Thoracic aorta (tissue), 2 donors: ENCODE results near the gene ALDH1L1. TPM values are rescaled to one million over a fixed set of nuclear protein-coding genes. Genes with fewer than 3 reads are reported as not detected.

Source experiments
- ATAC-seq: fragments of 150-250 bp; one replicate; pipeline ENCODE4 v1.8.0; 2017; ENCODE audit warnings: low read depth; ENCODE audit not compliant: insufficient number of reproducible peaks, low FRiP score
- DNase-seq: peaks from one replicate; pipeline ENCODE4 v3.0.0-alpha.2; 2020; ENCODE audit warnings: low spot score
- H3K27ac ChIP-seq, 2 donors: fragments of 200-600 bp; sonication (generic); 1 replicate in 1 of 2; 2 replicates in 1 of 2; pipeline ENCODE4 v1.5.1; 2016; ENCODE audit warnings: mild to moderate bottlenecking in 2 of 2, moderate library complexity in 2 of 2
- H3K27me3 ChIP-seq: fragments of 200-600 bp; sonication (generic); replicated peaks from 2 replicates; pipeline ENCODE4 v1.6.0; 2016; ENCODE audit warnings: mild to moderate bottlenecking; ENCODE audit not compliant: insufficient read depth
- H3K36me3 ChIP-seq: fragments of 200-600 bp; sonication (generic); one replicate; pipeline ENCODE4 v1.5.1; 2016
- H3K4me1 ChIP-seq, 2 donors: fragments of 200-600 bp; sonication (generic); 1 replicate in 1 of 2; 2 replicates in 1 of 2; pipeline versions ENCODE4 v1.5.1 to v1.6.0; 2016; ENCODE audit warnings: low read depth in 2 of 2, mild to moderate bottlenecking in 1 of 2; ENCODE audit not compliant: control insufficient read depth in 1 of 2
- H3K4me3 ChIP-seq: fragments of 200-600 bp; sonication (generic); 2 replicates; pipeline ENCODE4 v1.5.1; 2016; ENCODE audit warnings: mild to moderate bottlenecking
- H3K9me3 ChIP-seq: fragments of 200-600 bp; sonication (generic); 2 replicates; pipeline ENCODE4 v1.5.1; 2016
- total RNA-seq, 2 donors: library from RNA; depleted of rRNA; stranded (reverse); fragments of >200 nt; gene quantifications; one replicate each; pipeline versions ENCODE4 v1.1.0 to v1.2.3, GENCODE V29; 2016
- TF ChIP-seq, protein P1 (sequence below): fragments of 200-600 bp; sonication (generic); IDR thresholded peaks from one replicate; pipeline ENCODE4 v1.5.1; 2019; ENCODE audit warnings: antibody characterized with exemption

The ALDH1L1 gene
- total RNA-seq, 2 donors from 2014 or later: 50.2 to 62.5 TPM

DNA sequence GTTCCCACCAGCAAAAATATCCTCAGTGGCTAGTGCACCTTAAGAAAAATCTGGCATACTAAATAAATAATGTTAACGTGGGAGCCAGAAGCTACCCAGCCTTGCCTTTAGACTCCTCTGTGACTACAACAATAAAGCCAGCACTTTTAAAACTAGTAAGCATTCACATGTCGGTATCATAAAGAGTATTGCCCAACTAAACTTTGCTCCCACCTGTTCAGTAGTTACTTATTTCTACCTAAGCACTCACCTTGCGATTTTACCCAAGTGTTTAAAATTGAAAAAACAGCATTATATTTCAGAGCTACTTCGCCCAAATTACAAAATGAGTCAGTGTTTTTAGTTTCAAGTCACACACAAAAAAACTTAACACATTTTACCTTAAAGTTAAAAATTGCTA is 12.8 kb downstream of the ALDH1L1 start:
- ATAC-seq: no peak
- H3K4me3 ChIP-seq: no peak overlapping the region
- TF ChIP-seq, protein P1, sequence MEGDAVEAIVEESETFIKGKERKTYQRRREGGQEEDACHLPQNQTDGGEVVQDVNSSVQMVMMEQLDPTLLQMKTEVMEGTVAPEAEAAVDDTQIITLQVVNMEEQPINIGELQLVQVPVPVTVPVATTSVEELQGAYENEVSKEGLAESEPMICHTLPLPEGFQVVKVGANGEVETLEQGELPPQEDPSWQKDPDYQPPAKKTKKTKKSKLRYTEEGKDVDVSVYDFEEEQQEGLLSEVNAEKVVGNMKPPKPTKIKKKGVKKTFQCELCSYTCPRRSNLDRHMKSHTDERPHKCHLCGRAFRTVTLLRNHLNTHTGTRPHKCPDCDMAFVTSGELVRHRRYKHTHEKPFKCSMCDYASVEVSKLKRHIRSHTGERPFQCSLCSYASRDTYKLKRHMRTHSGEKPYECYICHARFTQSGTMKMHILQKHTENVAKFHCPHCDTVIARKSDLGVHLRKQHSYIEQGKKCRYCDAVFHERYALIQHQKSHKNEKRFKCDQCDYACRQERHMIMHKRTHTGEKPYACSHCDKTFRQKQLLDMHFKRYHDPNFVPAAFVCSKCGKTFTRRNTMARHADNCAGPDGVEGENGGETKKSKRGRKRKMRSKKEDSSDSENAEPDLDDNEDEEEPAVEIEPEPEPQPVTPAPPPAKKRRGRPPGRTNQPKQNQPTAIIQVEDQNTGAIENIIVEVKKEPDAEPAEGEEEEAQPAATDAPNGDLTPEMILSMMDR: no peak

DNA sequence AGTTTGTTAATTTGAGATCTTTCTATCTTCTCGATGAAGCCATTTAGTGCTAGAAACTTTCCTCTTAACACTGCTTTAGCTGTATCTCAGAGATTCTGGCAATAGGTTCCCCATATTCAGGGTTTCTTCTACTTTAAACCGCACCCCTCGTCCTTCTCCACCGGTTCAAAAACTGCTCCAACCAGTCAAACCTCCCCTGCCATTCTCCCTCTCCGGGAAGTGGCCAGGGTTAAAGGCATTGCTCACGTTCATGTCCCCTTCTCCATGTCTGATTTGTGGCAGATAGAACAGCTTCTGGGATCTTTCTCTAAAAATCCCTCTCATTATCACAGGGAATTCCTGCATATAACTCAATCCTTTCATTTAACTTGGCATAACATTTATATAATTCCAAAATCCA is 14.4 kb downstream of the ALDH1L1 start:
- Histone ChIP-seq H3K4me3 (no peak overlapping the region), H3K27me3 (no peaks in the 10 kb centered on the region), H3K27ac (no peak overlapping the region), H3K9me3 (no peaks in the 10 kb centered on the region), H3K36me3 (no peaks in the 10 kb centered on the region), H3K4me1 (no peaks in the 10 kb centered on the region)
- TF ChIP-seq, protein P1: no peak
- ATAC-seq: no peak
- no peak for DNase-seq

More for the DNA sequence above, 12.8 kb downstream of the ALDH1L1 start:
- Histone ChIP-seq H3K4me1 (no peaks in the 10 kb centered on the region), H3K27ac (no peak overlapping the region), H3K27me3 (no peaks in the 10 kb centered on the region), H3K36me3 (no peaks in the 10 kb centered on the region), H3K9me3 (no peaks in the 10 kb centered on the region)
- no peak for DNase-seq

DNA sequence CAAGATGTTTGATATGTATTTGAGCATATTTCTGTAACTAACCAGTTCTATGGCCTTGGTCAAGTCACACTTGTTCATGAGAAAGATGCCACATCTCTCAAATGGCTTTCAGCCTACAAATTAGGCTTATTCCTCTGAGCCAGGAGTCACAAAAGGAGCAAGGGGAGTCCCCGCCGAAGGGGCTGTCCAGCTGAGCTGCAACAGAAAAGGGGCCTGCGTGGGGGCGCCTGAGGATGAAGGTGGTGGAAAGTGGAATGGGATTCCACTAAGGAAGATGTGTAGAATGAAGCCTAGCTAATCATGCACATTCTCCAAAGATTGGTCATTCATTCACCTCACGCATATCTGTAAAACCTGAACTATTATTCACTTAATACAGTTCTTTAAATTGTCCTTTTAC is 19.1 kb downstream of the ALDH1L1 start:
- no peaks in the 10 kb centered on the region for H3K4me1 ChIP-seq
- no peak overlapping the region for H3K4me3 ChIP-seq
- TF ChIP-seq, protein P1: no peak
- H3K9me3 ChIP-seq: no peaks in the 10 kb centered on the region
- H3K27ac ChIP-seq: no peak overlapping the region
- DNase-seq: no peak
- ATAC-seq: no peak
- H3K36me3 ChIP-seq: peaks cover 11% of the 10 kb centered on the region
- H3K27me3 ChIP-seq: no peaks in the 10 kb centered on the region

DNA sequence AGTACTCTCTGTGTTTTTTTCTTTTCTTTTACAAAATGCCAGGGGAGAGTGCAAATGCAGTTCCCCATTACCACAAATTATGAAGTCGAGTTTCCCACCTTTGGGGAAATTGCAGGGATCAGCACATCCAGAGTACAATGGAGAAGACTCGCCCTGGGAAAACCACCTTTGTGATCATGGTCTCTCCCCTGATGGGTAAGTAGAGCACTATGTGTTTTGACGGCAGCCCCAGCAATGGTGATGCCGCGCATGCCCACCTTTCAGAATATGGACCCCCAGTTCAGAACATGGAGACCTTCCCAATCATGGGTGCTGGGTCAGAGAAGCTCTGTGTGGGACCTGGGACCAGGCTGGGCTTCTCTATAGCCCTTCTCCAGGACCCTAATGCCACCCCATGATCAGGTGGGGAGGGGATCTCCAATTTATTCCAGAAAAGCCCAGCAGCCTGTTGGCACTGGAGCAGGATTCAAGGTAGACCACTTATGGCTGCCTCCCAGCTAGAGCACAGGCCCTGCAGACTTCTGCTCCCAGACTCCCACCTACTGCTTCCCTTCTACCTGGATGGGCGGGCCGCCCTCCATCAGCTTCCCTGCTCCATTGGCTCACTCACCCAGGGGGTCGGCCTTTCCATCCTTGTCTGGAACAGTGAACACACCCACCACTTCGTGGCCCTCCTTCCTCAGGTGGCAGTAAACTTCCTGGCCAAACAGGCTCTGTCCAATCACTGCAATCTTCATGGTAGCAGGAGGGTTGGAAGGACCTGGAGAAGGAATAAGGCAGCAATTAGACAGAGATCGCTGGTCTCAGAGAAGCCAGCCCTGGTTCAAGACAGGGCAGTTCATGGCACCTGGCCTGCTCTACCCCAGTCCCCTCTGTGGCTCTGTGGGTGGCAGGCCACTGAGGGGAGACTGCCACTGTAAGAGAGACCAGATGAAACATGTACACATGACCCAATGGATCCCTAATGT is 19.9 kb downstream of the ALDH1L1 start:
- no peak for DNase-seq
- TF ChIP-seq, protein P1: no peak

DNA sequence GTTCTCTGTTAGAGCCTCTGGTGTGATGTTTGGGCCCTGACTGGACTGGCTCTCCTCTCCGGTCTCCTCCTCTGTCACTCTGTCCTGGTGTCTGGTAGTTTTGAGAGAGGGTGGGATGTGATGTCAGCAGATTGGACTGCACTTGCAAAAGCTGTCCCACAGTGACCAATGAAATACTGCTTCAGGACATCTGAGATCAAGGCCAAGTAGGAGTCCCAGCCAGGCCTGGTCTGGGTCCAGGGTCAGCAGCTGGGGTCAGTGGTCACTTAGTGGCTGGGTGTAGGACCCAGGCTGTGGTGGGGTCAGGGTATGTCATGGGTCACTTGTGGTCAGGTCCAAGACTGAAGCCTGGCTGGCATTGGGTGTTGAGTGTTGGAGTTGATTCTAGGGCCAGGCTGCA is 20.9 kb downstream of the ALDH1L1 start:
- no peak for ATAC-seq
- Histone ChIP-seq H3K4me1 (no peaks in the 10 kb centered on the region), H3K27ac (no peak overlapping the region), H3K27me3 (no peaks in the 10 kb centered on the region), H3K4me3 (no peak overlapping the region), H3K36me3 (peaks cover 15% of the 10 kb centered on the region), H3K9me3 (no peaks in the 10 kb centered on the region)
- DNase-seq: no peak
- TF ChIP-seq, protein P1: no peak

More for the DNA sequence above, 19.9 kb downstream of the ALDH1L1 start:
- Histone ChIP-seq H3K36me3 (peaks cover 11% of the 10 kb centered on the region), H3K4me3 (no peak overlapping the region), H3K9me3 (no peaks in the 10 kb centered on the region), H3K4me1 (no peaks in the 10 kb centered on the region), H3K27me3 (no peaks in the 10 kb centered on the region), H3K27ac (no peak overlapping the region)
- no peak for ATAC-seq
